ENCODE data around the gene KCNJ4.

The KCNJ4 gene

DNA sequence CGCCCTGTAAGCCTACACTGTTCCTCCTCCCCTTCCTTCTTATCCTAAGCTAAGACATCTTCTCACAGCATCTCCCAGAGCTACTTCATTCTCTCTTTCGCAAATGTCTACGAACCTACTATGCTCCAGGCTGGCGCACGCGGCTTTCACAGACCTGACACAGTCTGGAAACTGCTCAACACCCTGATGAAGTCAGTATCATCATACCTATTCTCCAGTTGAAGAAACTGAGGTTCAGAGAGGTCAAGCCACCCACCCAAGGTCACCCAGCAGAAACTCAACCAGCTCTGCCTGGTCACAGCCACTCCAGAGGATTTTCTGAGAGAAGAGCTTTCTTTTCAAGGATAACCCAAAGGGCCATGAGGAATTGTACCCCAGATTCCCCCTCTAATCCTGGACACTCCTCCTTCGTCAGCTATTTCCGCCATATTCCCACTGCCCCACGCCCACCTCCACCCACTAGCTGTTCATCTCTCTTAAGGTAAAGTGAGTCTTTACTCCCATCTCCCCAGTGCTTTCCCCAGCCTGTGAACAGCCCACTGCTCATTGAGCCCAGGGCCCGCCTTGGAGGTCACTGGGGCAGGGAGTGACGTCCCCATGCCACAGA lies 1.8 kb downstream of the KCNJ4 start:
- DNase-seq: no peak

DNA sequence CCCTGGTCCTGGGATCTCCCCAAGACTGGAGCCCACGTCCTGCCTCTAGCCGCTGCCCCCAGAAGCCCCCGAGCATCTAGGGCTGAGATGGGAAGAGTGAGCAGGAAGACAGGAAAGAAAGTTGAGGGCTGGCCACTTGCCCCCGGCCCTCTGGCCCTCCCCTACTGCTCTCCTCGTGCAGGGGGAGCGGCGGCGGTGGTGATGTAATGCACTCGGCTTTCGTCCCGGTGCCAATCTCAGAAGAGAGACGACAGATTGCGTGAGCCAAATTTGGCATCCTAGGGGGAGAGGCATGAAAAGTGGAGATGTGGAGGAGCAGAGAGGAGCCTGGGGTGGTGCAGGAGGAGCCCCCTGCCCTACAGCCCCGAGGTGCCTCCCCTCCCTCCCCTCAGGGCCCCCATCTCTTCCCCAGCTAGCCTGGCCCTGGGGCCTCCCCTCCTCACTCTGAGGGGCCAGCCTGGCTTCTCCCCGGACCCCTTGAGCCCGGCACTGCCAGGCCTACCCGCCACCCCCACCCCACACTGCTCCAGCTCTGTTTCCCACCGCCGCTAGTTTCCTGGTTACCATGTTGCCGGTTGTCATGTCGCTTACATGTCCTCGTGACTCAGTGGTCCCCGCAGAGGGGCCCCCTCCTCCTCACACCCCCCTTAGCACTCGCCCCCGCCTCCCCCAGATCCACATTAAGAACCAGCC lies 2.5 kb downstream of the KCNJ4 start:
- DNase-seq: peak in 46 of 58 donors; percentile 16 to 86 (median 64)

DNA sequence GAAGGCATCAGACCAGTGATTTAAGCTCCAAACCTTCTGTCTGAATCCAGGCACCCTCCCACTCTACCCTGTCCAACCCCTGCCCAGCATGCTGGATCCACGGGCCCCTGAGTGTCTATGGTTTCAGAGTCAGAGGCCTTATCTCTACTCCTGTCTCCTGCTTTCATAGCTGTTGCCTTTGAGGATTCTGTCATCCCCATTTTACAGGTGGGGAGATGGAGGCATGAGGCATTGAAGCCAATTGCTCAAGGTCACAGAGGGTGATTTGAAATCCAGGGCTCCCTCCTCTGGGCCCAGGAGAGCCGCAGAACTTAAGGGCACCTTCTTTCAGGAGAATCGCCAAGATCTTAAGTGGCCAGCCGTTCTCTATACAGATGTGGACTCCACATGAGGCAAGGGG lies 3.1 kb downstream of the KCNJ4 start:
- DNase-seq: no peak

DNA sequence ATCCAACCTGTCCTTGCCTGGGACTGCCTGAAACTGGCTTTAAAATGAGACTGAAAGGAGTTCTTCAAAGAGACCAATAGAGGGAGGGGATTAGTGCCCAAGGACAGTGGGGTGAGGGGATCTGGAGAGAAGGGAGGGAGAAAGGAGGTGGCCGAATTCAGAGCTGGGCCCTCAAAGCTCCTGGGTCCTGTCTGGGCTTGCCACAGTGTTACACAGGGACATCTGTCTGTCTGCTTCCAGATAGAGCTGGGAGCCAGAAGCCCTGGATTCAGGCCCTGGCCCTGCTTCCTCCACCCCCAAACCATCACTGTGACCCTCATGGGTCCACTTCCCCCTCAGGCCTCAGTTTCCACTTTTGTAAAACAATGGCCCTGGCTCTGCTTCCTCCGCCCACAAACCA lies 3.6 kb downstream of the KCNJ4 start:
- DNase-seq: no peak

DNA sequence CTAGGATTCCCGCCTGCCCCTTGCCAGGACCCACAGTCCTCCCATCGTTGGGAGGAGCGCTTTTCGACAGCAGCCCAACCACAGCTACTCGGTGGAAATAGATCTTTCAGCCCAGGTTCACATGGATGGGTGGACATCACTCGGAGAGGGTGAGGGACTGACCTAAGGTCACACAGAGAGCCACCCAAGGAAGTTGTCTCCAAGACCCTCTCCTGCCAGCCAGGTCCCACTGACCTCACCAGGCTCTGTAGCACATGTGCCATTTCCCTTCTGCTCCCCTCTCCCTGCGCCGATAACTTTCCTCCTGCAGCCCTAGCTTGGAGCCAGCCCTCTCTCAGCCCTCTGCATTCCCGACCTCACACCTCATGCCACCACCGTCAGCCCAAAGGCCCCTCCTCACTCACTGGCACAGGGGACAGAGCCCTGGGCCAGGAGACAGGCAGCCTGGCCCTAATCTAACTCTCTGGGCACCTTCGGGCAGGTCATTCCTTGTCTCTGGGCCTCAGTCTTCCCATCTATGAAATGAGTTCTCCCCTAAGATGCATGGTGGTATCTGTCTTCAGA lies 4.7 kb downstream of the KCNJ4 start:
- no peak for DNase-seq

DNA sequence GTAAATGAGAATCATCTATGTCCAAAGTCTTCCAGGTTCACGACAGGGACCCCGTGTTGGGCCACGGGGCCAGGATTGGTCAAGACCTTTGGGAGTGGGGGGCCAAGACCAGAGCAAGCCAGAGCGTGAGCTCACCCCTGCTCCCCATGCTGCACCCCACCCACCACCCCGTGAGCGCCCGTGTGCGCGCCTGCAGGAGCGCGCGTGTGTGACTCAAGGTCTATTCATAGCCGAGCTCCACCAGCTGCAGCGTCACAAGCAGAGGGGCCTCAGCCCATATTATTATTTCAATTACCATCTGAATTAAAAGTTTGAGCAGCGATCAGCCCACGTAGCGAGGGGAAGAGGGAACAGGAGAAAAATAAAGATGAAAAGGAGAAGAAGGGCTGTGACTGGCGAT lies 5.2 kb downstream of the KCNJ4 start:
- peak in 15 of 58 donors; percentile 9 to 60 (median 28) for DNase-seq

DNA sequence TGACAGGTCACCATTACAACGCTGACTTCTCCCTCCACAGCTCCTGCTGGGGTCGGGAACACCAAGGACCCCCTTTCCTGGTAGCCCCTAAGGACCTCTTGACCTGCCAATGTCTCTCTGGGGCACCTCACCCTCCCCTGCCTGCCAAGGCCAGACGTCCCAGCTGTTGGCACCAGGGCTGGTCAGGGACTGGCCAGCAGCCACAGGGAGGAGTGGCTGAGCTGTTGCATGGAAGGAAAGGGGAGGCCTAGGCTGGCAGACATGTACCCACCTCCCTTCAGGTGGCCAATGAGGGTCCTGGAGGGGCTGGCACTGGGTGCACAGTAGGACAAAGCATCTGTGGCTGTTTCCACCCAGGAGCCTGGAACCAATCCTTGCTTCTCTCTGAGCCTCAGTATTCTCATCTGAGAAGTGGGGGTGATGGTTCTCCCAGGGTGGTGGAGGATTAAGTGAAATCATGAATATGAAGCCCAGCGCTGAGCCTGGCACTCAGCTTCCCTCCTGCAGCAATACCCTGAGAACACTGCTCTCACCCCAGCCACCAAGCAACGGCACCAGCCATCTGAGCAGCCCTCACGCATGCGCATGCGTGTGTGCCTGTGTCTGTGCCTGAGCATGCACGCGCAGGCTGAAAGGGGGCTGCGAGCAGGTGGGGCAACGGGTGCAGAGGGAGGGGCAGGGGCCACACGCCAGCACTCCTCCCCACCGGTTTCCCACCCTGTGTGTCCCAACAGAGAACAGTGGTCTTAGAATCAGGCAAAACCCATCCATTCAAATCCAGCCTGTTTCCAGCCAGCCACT lies 5.9 kb downstream of the KCNJ4 start:
- peak in 5 of 58 donors; percentile 11 to 42 (median 27) for DNase-seq

DNA sequence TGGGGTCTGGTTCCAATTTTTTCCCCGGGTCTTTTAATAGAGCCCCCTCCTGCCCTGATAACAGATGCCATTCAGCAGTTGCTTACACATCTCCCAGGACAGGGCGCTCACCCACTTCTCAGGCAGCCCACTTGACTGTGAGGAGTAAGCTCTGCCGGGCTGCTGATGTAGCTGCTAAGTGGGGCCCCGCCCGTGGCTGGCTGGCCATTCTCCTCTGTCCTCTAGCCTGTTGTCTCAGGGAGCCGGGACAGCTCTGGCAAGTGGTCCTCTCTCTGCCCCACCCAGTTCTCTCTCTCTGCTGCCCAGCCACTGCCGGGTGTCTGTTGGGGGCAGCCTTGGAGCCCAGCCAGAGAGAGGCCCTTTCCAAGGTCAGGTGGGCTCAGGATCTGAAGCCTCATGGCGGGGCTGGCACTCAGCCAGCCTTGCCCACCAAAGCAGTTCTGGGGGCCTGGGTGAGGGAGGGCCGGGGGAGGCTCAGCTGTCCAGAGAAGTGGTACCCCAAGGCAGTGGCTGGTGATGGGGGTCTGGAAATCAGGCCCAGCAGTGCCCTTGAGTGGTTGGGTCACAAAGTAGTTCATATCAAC lies 8.9 kb downstream of the KCNJ4 start:
- DNase-seq: no peak

DNA sequence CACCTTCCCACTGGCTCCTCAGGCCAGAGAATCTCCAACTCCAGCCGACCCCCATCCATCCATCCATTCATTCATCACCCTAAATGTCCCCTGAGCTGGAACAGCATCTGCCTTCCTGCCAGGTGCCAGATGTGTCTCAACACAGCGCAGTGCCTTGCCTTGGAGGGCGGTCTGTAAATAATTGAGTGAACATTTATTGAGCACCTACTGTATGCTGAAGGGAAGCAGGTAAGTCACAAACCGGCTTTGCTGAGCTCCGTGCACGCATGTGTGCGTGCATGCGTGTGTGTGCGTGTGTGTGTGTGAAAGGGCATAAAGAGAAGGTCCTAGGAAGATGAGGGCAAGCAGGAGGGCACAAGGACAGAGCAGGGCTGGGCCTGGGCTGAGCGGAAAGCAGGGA lies 10.2 kb downstream of the KCNJ4 start:
- DNase-seq: no peak

DNA sequence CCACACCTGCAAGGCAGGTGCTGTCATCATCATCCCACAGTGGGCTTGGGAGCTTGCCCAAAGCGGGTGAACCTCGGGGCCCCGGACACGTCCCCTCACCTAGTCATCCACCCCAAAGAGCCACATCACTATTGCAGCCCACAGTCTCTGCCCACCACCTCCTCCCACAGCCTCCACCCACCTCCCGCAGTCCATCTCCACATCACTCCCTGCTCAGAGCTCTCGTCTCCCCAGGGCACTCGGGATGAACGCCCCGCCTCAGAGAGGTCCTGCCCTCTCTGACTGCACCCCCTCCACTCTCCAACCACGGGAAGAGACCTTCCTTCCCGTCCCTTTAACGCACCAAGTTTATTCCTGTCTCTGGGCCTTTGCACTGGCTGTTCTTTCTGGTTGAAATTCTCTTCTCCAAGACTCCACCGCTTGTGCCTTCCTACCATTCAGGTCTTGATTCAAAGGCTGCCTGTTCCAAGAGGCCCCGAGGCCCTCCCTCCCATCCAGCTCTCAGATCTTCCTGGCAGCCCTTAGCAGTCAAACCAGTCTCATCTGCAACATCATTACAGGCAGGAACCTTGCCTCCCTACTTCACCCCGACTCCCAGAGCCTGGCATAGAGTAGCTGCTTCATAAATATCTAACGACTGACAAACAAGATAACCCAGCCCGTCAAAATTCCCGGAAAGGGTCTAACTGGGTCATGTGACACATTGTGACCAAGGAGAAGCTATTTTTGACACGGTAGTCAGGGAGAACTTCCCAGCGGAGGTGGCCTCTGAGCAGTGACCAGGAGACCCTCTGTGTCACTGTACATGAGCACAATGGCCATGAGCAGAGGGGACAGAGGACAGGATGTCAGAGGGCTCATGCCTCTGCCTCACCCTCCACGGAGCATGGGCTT lies 11.1 kb downstream of the KCNJ4 start:
- no peak for DNase-seq

DNA sequence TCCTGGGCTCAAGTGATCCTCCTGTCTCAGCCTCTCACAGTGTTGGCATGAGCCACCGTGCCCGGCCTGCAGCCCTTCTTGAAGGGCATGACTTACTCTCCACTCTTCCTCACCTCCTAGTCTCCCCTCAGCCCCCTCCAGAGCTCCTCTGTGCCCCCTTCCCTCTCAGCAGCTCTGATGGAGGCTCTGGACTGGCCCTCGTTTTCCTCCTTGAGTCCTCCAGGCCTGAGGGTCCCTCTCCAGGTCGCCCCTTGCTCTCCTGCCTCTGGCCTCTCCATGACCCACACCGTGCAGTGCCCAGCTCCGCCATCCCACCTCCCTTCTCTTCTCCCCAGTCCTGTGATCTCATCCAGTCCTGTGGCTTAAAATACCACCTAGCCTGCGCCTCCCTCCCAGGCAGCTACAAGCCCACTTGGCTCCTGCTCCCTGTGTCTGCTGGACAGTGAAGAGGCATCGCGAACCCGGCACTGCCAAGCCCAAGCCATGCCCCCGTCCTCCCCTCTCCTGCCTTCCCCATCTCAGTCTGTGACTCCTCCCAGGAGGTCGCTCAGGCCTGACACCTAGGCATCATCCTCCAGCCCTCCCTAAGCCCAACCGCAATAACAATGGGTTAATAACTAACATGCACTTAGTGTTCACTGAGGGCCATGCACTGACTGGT lies 11.9 kb downstream of the KCNJ4 start:
- no peak for DNase-seq

DNA sequence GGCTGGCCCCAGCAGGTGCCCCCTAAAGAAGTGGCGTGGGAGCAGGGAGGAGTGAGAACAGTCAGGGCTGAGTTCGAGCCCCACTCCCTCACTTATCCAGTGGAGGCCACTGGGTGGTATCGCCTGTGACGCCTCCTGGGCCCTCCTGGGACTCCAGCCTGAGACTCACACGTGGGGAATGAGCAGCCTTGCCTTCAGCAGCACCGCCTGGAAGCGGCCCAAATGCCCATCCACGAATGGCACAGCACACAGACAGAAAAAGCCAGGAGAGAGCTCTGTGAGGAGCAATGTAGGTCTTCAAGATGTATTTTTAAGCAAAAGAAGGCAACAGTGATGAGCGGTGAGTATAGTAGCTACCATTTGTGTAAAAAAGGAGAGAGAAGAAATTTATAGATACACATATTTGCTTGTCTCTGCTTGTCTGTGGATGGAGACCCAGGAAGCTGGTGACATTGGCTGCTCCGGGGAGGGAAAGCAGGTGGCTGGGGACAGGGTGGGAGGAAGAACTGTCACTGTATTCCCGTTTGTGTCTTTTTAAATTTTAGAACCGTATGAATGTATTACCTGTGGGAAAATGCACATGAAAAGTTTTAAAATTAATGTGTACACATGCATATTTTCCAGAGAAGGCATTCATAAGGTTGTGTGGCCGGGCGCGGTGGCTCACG lies 13.2 kb downstream of the KCNJ4 start:
- peak in 10 of 58 donors; percentile 8 to 50 (median 26) for DNase-seq

DNA sequence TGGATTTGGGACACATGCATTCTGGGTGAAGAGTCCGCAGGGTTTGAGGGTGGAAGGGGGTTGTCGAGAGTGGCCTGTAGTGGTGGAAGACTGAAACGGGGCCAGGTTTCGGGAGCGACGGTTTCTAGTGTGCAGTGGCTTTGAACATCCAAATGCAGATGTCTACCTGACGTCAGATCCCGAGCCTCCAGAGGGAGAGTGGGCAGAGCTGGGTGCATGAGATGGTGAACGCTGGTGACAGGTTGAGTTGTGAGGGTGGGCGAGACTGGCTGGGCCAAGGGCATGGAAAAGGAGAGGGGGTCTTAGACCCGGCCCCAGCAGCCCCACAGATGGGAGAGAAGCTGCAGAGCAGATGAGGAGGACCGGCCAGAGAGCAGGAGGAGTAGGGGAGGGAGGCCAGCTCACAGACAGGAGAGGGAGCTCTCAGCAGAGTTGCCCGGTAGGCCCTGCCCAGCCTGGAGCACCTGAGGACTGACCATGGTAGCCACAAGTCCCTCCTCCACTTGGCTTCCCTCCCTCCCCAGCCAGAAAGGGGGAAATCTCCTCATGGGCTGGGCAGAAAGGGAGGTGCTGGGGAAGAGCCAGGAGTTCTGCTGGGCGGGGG lies 14.2 kb downstream of the KCNJ4 start:
- no peak for DNase-seq

DNA sequence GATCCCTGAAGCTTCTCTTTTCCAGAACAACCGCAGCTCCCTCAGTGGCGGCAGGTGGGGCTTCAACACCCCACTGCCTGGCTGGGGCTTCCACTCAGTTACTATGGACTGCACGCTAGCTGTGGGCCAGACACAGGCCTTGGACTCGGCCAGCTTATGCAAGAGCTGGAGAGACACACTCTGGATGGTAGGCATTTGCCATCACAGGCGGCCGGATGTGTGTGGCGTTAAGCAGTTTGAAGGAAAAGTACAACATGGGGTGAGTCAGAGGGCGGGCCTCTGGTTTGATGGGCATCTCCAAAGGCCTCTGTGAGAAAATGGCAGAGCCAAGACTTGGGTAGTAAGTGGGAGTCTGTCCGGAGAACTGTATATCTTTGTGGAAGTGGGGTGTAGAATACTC lies 17.6 kb downstream of the KCNJ4 start:
- DNase-seq: no peak

DNA sequence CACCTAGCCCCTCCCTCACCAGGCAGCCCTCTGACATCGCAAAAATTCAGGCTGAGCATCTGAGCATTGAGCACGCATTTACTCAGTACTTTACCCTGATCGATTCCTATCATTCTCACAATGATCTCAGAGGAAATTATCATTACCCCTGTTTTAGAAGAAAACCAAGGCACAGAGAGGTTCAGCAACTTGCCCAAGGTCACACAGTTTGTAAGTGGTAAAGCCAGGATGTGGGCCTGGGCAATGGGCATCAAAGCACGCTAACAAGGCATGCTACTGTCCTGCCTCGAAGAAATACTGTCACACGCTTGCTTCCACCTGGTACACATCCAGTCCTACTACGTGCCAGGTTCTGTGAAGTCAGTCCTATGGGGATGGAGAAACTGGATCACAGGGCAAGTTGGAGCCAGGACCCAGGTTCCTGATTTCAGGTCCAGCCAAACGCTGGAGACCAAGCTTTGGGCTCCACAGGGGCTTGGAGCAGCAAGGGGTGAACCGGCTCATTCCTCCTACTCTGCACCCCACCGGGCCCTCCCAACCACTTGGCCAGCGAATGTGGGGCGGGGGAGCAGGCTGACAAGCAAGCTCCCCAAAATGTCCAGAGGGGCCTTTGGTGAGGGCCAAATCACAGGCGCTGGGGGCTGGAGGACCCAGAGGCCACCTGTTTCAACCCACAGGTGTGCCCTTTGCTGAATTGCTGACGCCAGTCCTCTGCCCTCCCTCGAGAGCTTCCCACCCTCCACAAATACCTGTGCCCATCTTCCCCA lies 18.2 kb downstream of the KCNJ4 start:
- DNase-seq: no peak

DNA sequence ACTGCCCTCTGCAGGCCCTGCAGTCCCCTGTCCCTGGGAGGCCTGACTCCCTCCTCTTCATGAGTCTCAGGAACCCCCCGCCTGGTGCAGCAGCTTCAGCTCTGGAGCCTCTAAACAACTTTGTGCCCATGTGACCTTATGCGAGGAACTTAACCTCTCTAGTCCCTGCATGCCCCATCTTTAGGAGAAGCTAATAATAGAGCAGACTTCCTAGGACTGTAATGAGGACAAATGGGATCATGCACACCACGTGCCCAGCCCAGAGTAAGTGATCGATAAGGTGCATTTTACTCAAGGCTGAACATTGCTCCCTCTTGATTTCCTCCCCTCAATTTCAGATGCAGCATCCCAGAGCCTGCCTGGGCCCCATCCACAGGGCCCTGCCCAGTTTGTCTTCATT lies 19.0 kb downstream of the KCNJ4 start:
- DNase-seq: no peak

DNA sequence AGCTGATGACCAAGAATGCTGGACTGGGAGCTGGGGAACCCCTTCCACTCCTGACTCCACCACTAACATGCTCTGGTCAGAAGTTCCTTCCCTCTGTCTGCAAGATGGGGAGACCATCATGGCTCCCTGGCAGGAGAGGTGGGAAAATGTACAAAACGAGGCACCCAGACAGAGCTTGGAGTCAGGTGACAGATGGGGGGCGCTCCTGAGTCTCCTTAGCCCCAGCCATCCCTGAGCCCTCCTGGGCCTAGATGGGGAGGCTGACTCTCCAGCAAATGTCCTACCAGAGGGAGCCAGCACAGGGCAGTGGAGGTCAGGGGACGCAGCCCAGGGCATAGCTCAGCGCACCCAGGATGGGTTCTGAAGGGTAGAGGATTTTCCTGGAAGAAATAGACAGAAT lies 20.0 kb downstream of the KCNJ4 start:
- DNase-seq: no peak

DNA sequence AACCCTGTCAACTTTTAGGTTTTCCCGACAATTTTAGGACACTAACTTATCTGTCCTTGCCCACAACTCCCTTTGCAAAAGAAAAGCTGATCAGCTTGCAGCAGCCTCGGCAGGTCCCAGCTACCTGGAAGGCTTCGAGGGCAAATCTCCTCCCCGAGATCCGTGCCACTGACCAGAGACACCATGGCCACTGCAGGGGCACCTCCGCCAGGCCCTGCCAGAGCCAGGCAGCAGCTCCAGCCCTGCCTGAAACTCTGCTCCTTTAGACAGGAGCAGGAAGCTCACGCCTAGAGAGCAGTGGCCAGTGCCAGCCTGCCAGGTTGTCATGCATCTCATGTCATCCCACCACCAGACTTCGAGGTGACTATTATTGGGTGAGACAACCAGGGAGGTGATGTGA lies 21.1 kb downstream of the KCNJ4 start:
- DNase-seq: no peak
